ENCODE results near the gene NEURL1.
A peak's percentile ranks its signal among the peaks of the same experiment; 100 is the strongest.

NEURL1 gene

GRCh38 chr10:103551619-103552602 is 58.4 kb downstream of the NEURL1 start:
- Histone ChIP-seq H3K23ac (ENCODE audit: low read length) (no peak overlapping the region), H3K36me3 (ENCODE audit: control insufficient read depth in 1 of 2, insufficient read depth in 2 of 2, low read length in 2 of 2) (no peaks in the 10 kb centered on the region)
- DNase-seq: peak; percentile 37

DNA sequence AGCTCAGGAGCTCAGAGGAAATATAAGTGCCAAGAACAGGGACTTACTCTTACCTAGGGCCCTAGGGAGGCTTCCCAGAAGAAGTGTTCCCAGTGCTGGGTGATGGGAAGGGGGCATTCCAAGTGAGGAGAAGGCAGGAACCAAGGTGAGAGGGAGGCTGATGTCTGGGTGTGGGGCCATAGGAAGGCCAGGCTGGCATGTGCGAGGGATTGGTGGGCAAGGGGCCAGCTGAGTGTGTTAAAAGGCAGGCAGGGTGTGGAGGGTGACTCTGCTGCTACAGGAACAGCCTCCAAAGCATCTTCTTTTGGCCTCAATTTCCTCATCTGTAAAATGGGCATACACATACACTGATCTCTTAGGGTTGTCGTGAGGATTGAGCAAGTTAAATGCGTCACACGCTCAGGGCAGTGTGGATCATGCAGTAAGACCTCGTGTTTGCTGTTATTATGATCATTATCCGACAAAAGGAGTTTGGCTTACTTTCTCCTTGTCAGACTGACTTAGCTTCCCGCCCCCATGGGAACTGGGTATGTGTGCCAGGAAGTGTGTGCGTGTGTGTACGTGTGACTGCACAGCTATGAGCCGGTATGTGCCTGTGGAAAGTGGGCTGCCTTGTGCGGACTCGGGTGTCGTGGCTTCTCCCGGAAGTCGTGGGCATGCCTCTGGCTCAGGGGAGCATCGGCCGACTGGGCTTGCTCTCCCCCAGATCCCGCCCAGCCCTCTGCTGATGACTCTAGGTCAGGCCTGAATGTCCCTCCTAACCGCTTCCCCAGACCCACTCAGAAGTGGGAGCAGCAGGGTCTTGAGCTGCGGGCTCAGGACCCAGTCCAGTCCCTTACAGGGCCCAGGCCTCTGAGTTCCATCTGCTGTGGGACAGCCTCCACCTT is 59.6 kb downstream of the NEURL1 start:
- no peak overlapping the region for H4K12ac ChIP-seq (ENCODE audit: low read depth, low read length)
- peak; percentile 41 to 43 for DNase-seq
- H4K91ac ChIP-seq (ENCODE audit: low read depth, low read length): peak overlapping the region; percentile 36
- no peak overlapping the region for H3K27ac ChIP-seq (ENCODE audit: low read depth, low read length)
- no peak overlapping the region for H3K4ac ChIP-seq (ENCODE audit: low read depth, low read length)
- H3K9ac ChIP-seq (ENCODE audit: low read length): no peak overlapping the region
- H3K9me3 ChIP-seq (ENCODE audit: insufficient read depth, low read depth, low read length): peaks cover 4% of the 10 kb centered on the region
- peaks cover 2% of the 10 kb centered on the region for H3K79me1 ChIP-seq (ENCODE audit: low read length)
- H3K4me1 ChIP-seq (ENCODE audit: control insufficient read depth in 1 of 2, insufficient read depth in 2 of 2, low read length in 2 of 2): peaks cover 3% of the 10 kb centered on the region in 2 experiments
- no peak overlapping the region for H3K23ac ChIP-seq (ENCODE audit: low read length)
- no peak overlapping the region for H2AK5ac ChIP-seq (ENCODE audit: low read length)
- H2AFZ ChIP-seq (ENCODE audit: insufficient read depth, low read length, poor library complexity): no peak overlapping the region
- no peak overlapping the region for H3K14ac ChIP-seq (ENCODE audit: low read length)
- H3K4me3 ChIP-seq (ENCODE audit: low read depth, low read length): no peak overlapping the region
- H2BK5ac ChIP-seq (ENCODE audit: low read depth, low read length, poor library complexity): no peak overlapping the region
- WGBS (ENCODE audit: extremely low coverage, insufficient coverage, insufficient read length): no CpG with 5 or more reads among the region's 20 CpGs
- H3K27me3 ChIP-seq (ENCODE audit: insufficient read depth, low read length): no peaks in the 10 kb centered on the region
- no peak overlapping the region for H2BK12ac ChIP-seq (ENCODE audit: low read length)
- no peaks in the 10 kb centered on the region for H3K36me3 ChIP-seq (ENCODE audit: control insufficient read depth in 1 of 2, insufficient read depth in 2 of 2, low read length in 2 of 2)
- no peak overlapping the region for H3K18ac ChIP-seq (ENCODE audit: low read length)
- H4K8ac ChIP-seq (ENCODE audit: low read depth, low read length): no peak overlapping the region
- H3K4me2 ChIP-seq (ENCODE audit: low read length): no peak overlapping the region
- H2BK120ac ChIP-seq (ENCODE audit: insufficient read depth, low read length, poor library complexity): no peak overlapping the region
- H3K79me2 ChIP-seq (ENCODE audit: control insufficient read depth, insufficient read depth, low read length, poor library complexity): no peaks in the 10 kb centered on the region

More at GRCh38 chr10:103551619-103552602, 58.4 kb downstream of the NEURL1 start:
- no peak overlapping the region for H3K4ac ChIP-seq (ENCODE audit: low read depth, low read length)
- no peak overlapping the region for H3K27ac ChIP-seq (ENCODE audit: low read depth, low read length)
- H3K9ac ChIP-seq (ENCODE audit: low read length): no peak overlapping the region
- no peak overlapping the region for H3K4me2 ChIP-seq (ENCODE audit: low read length)
- no CpG with 5 or more reads among the region's 10 CpGs for WGBS (ENCODE audit: extremely low coverage, insufficient coverage, insufficient read length)
- peaks cover 4% of the 10 kb centered on the region for H3K9me3 ChIP-seq (ENCODE audit: insufficient read depth, low read depth, low read length)
- no peak overlapping the region for H3K18ac ChIP-seq (ENCODE audit: low read length)
- H2BK12ac ChIP-seq (ENCODE audit: low read length): no peak overlapping the region
- H2AFZ ChIP-seq (ENCODE audit: insufficient read depth, low read length, poor library complexity): no peak overlapping the region
- no peak overlapping the region for H2BK120ac ChIP-seq (ENCODE audit: insufficient read depth, low read length, poor library complexity)
- no peak overlapping the region for H2AK5ac ChIP-seq (ENCODE audit: low read length)
- H3K79me1 ChIP-seq (ENCODE audit: low read length): peaks cover 2% of the 10 kb centered on the region
- no peaks in the 10 kb centered on the region for H3K79me2 ChIP-seq (ENCODE audit: control insufficient read depth, insufficient read depth, low read length, poor library complexity)
- H3K4me1 ChIP-seq (ENCODE audit: control insufficient read depth in 1 of 2, insufficient read depth in 2 of 2, low read length in 2 of 2): peaks cover 3% of the 10 kb centered on the region in 2 experiments
- no peaks in the 10 kb centered on the region for H3K27me3 ChIP-seq (ENCODE audit: insufficient read depth, low read length)
- no peak overlapping the region for H4K12ac ChIP-seq (ENCODE audit: low read depth, low read length)
- no peak overlapping the region for H4K91ac ChIP-seq (ENCODE audit: low read depth, low read length)
- no peak overlapping the region for H2BK5ac ChIP-seq (ENCODE audit: low read depth, low read length, poor library complexity)
- H3K4me3 ChIP-seq (ENCODE audit: low read depth, low read length): peak overlapping the region; percentile 45
- no peak overlapping the region for H4K8ac ChIP-seq (ENCODE audit: low read depth, low read length)
- no peak overlapping the region for H3K14ac ChIP-seq (ENCODE audit: low read length)

GRCh38 chr10:103553743-103554487 is 60.4 kb downstream of the NEURL1 start:
- Histone ChIP-seq H4K91ac (ENCODE audit: low read depth, low read length) (peak overlapping the region; percentile 36), H3K79me1 (ENCODE audit: low read length) (peaks cover 4% of the 10 kb centered on the region), H3K79me2 (ENCODE audit: control insufficient read depth, insufficient read depth, low read length, poor library complexity) (no peaks in the 10 kb centered on the region), H3K4me2 (ENCODE audit: low read length) (no peak overlapping the region), H4K8ac (ENCODE audit: low read depth, low read length) (no peak overlapping the region), H3K18ac (ENCODE audit: low read length) (no peak overlapping the region), H3K36me3 (ENCODE audit: control insufficient read depth in 1 of 2, insufficient read depth in 2 of 2, low read length in 2 of 2) (no peaks in the 10 kb centered on the region), H3K4ac (ENCODE audit: low read depth, low read length) (no peak overlapping the region), H3K9me3 (ENCODE audit: insufficient read depth, low read depth, low read length) (peaks cover 4% of the 10 kb centered on the region), H2BK120ac (ENCODE audit: insufficient read depth, low read length, poor library complexity) (no peak overlapping the region), H3K4me1 (ENCODE audit: control insufficient read depth in 1 of 2, insufficient read depth in 2 of 2, low read length in 2 of 2) (peaks cover 3% of the 10 kb centered on the region in 2 experiments), H3K4me3 (ENCODE audit: low read depth, low read length) (no peak overlapping the region), H2AK5ac (ENCODE audit: low read length) (no peak overlapping the region), H2AFZ (ENCODE audit: insufficient read depth, low read length, poor library complexity) (no peak overlapping the region), H3K23ac (ENCODE audit: low read length) (no peak overlapping the region), H2BK5ac (ENCODE audit: low read depth, low read length, poor library complexity) (no peak overlapping the region), H3K14ac (ENCODE audit: low read length) (no peak overlapping the region), H3K9ac (ENCODE audit: low read length) (no peak overlapping the region), H3K27ac (ENCODE audit: low read depth, low read length) (no peak overlapping the region), H4K12ac (ENCODE audit: low read depth, low read length) (no peak overlapping the region), H3K27me3 (ENCODE audit: insufficient read depth, low read length) (no peaks in the 10 kb centered on the region), H2BK12ac (ENCODE audit: low read length) (no peak overlapping the region)
- no CpG with 5 or more reads among the region's 8 CpGs for WGBS (ENCODE audit: extremely low coverage, insufficient coverage, insufficient read length)
- DNase-seq: no peak

Measured in trophoblast cell (in vitro differentiated cells and primary cell).